ENCODE measurements around the gene UHMK1. TPM values are rescaled to one million over a fixed set of nuclear protein-coding genes. Genes with fewer than 3 reads are reported as not detected.
"Not testable (repeated sequence)": the region's sequence is repeated elsewhere in the genome, so short reads cannot be mapped to it uniquely, and the experiment has no call there.

Gene UHMK1
- total RNA-seq, 1 experiment from 2014 or later, result 76.0 TPM

DNA sequence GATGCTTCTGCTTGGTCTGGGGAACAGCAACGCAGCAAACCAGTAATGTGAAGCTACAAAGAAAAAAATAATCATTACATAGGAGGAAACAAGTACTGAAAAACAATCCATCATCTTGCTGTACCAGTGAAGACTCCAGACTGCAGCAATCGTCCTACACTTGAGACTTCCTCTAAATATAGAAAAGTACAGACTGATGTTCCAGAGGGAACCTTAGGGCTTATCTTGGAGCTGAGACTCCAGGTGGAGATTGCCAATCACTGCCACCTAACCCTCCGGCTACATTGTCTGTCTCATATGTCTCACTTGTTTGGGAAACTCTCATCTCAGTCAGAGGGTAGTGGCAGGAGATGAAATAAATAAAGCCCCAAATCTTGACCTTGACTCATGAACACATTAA is 9.4 kb upstream of the UHMK1 start:
- Histone ChIP-seq H3K4me1 (ENCODE audit: control insufficient read depth, insufficient read depth, low read length) (no peaks in the 10 kb centered on the region), H3K4me3 (ENCODE audit: low read depth in 2 of 2, low read length in 2 of 2) (no peak overlapping the region), H3K36me3 (ENCODE audit: control insufficient read depth, insufficient read depth, low read length) (no peaks in the 10 kb centered on the region), H3K27me3 (ENCODE audit: control insufficient read depth, insufficient read depth, low read length) (peaks cover 11% of the 10 kb centered on the region; the same call in 1 of the 2 replicates), H3K9me3 (ENCODE audit: control insufficient read depth, insufficient read depth, low read depth, low read length) (no peaks in the 10 kb centered on the region), H3K27ac (ENCODE audit: low read length) (no peak overlapping the region)
- in situ Hi-C loops (cut with HindIII; ENCODE audit: low pct_unique_long_range_greater_than_20kb, low sequenced_read_pairs) (no loop called here), intact Hi-C loops (cut with micrococcal nuclease; ENCODE audit: unreplicated experiment) (no loop called here)
- TF ChIP-seq CTCF (IDR thresholded peaks at IDR 0.05), result no peak
- TF ChIP-seq REST (IDR thresholded peaks at IDR 0.05; ENCODE audit: insufficient read depth in 1 of 2, low read depth in 2 of 2, low read length in 1 of 2), result no peak
- DNase-seq (ENCODE audit: low read depth, low spot score) (no peak), ATAC-seq (no peak)
- no TSS peak for BruUV-seq (replicated peaks)
- POLR2A ChIA-PET, result no interaction called here
- CTCF ChIA-PET, result no interaction called here

GRCh38 chr1:162495531-162496233 is 1.9 kb upstream of the UHMK1 start:
- Histone ChIP-seq H3K27me3 (ENCODE audit: control insufficient read depth, insufficient read depth, low read length) (peaks cover 11% of the 10 kb centered on the region; the same call in 1 of the 2 replicates), H3K4me1 (ENCODE audit: control insufficient read depth, insufficient read depth, low read length) (peaks cover 12% of the 10 kb centered on the region)
- intact Hi-C loops (cut with micrococcal nuclease; ENCODE audit: unreplicated experiment); H3K36me3 ChIP-seq (ENCODE audit: control insufficient read depth, insufficient read depth, low read length); POLR2A ChIA-PET; H3K27ac ChIP-seq (ENCODE audit: low read length); CTCF ChIA-PET; in situ Hi-C loops (cut with HindIII; ENCODE audit: low pct_unique_long_range_greater_than_20kb, low sequenced_read_pairs); BruUV-seq (replicated peaks); H3K4me3 ChIP-seq (ENCODE audit: low read depth in 2 of 2, low read length in 2 of 2); H3K9me3 ChIP-seq (ENCODE audit: control insufficient read depth, insufficient read depth, low read depth, low read length); DNase-seq (ENCODE audit: low read depth, low spot score); ATAC-seq: not testable (repeated sequence)

GRCh38 chr1:162497104-162497722 is 405 bp upstream of the UHMK1 start:
- DNase-seq (ENCODE audit: low read depth, low spot score) (peak; percentile 42), ATAC-seq (peak; percentile 35)
- Histone ChIP-seq H3K9me3 (ENCODE audit: control insufficient read depth, insufficient read depth, low read depth, low read length) (no peaks in the 10 kb centered on the region), H3K27me3 (ENCODE audit: control insufficient read depth, insufficient read depth, low read length) (peaks cover 3% of the 10 kb centered on the region; the same call in 1 of the 2 replicates), H3K4me3 (ENCODE audit: low read depth in 2 of 2, low read length in 2 of 2) (peak overlapping the region; percentile 93 to 97), H3K36me3 (ENCODE audit: control insufficient read depth, insufficient read depth, low read length) (peaks cover 10% of the 10 kb centered on the region), H3K4me1 (ENCODE audit: control insufficient read depth, insufficient read depth, low read length) (peaks cover 12% of the 10 kb centered on the region), H3K27ac (ENCODE audit: low read length) (peak overlapping the region; percentile 93)
- in situ Hi-C loops (cut with HindIII; ENCODE audit: low pct_unique_long_range_greater_than_20kb, low sequenced_read_pairs) (no loop called here), intact Hi-C loops (cut with micrococcal nuclease; ENCODE audit: unreplicated experiment) (no loop called here)
- POLR2A ChIA-PET, result no interaction called here
- CTCF ChIA-PET, result no interaction called here
- TF ChIP-seq POLR2AphosphoS5 (IDR thresholded peaks at IDR 0.05; ENCODE audit: low read depth, low read length) (no peak), CTCF (IDR thresholded peaks at IDR 0.05) (no peak), SIN3A (IDR thresholded peaks at IDR 0.05; ENCODE audit: borderline replicate concordance, insufficient read depth, low read depth, low read length) (no peak), REST (IDR thresholded peaks at IDR 0.05; ENCODE audit: insufficient read depth in 1 of 2, low read depth in 2 of 2, low read length in 1 of 2) (no peak), TCF7L2 (IDR thresholded peaks at IDR 0.05; ENCODE audit: low read depth, low read length) (no peak)
- no TSS peak for BruUV-seq (replicated peaks)

All from Panc1 (cell line).